Left ventricle myocardium superior (tissue), 1 donor: Measurements from ENCODE around the gene GRM2. TPM values are rescaled to one million over a fixed set of nuclear protein-coding genes. Genes with fewer than 3 reads are reported as not detected.

Experiments used
- ATAC-seq: fragments of 200-7000 bp; cut with Tn5 transposase; one replicate; pipeline ENCODE4 v1.9.1; 2020; ENCODE audit warnings: mild to moderate bottlenecking, moderate library complexity
- DNase-seq: peaks from one replicate; pipeline ENCODE4 v3.0.0-alpha.2; 2020
- intact Hi-C: fragments of 100-400 bp; cut with micrococcal nuclease; formaldehyde crosslinking; loops from one replicate; pipeline ENCODE4 v1.11.0; 2022
- total RNA-seq: library from RNA; stranded (reverse); fragmentation: NEBNext Ultra II Directional; extraction: Animal tissue kit (Norgen Biotek cat#: 25700); gene quantifications from one replicate; pipeline ENCODE4 v1.2.1, GENCODE V29; 2021
- donor health status: DM: no; HTN: yes; CAD: no; lungs with severe emphysema.

Gene GRM2
- total RNA-seq, 1 donor from 2014 or later = 0.07 TPM

- intact Hi-C loops = no loop called here
- DNase-seq (no peak), ATAC-seq (no peak)
Measured at GRCh38 chr3:51703068-51703760, 3.7 kb upstream of the GRM2 start.

DNA sequence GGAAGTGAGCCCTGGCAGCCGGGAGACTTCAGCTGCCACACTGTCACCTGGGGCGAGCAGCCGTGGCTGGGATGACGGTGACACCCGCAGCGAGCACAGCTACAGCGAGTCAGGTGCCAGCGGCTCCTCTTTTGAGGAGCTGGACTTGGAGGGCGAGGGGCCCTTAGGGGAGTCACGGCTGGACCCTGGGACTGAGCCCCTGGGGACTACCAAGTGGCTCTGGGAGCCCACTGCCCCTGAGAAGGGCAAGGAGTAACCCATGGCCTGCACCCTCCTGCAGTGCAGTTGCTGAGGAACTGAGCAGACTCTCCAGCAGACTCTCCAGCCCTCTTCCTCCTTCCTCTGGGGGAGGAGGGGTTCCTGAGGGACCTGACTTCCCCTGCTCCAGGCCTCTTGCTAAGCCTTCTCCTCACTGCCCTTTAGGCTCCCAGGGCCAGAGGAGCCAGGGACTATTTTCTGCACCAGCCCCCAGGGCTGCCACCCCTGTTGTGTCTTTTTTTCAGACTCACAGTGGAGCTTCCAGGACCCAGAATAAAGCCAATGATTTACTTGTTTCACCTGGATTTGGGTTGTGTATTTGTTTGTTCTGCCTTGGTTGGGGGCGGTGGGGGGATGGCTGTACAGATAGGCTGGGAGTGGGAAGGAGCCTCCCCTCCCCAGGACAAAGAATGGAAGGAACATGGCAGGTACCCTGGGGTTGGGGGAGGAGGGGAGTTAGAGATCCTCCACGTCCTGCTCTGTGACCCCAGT is 2.9 kb upstream of the GRM2 start:
- ATAC-seq = no peak
- DNase-seq = no peak
- intact Hi-C loops = no loop called here

DNA sequence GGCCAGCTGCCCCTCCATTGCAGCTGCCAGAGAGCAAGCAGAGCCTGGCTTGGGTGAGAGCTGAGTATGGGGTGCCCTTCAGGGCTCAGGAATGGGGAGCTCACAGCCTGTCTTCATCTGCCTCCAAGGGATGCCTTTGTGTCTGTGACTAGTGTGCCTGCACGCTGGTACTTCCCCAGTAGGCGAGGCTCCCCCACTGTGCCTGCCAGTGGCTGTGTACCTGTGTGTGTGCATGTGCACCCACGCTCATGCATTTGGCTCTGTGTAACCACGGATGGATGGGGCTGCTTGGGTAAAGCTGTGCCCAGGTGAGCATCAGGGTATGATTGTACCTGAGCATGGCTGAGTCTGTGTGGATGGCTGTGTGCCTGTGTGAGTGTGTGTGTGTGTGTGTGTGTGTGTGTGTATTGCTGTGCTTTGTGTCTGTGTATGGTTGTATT is 2.3 kb upstream of the GRM2 start:
- ATAC-seq = no peak
- no peak for DNase-seq

GRCh38 chr3:51705276-51706020 is 1.4 kb upstream of the GRM2 start:
- intact Hi-C loops = no loop called here
- no peak for DNase-seq
- ATAC-seq = no peak

More for the DNA sequence above, 2.3 kb upstream of the GRM2 start:
- intact Hi-C loops = no loop called here

DNA sequence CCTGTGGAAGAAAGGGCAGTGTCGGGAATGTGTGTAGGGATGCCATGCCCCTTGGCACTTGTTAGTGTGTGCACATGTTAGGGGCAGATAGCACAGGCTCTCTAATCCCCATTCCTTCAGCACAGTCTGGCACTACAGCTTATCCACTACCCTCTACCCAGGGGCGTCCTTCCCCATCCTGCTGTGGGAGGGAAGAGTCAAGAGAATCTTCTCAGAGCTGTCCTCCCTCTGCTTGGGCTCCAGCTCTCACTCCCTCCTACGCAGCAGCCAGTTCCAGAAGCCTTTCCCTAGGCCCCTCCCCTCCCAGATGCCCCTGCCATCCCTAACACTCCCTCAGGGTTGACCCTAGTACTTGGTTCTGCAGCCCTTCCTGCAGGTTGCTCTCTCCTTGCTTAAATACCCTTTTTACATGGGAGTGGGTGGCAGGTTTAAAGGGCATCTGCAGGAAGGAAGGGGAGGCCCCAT is 815 bp upstream of the GRM2 start:
- DNase-seq = no peak

GRCh38 chr3:51708216-51708845 is 1.5 kb downstream of the GRM2 start:
- no peak for ATAC-seq
- intact Hi-C loops = no loop called here

More for the DNA sequence above, 815 bp upstream of the GRM2 start:
- ATAC-seq = no peak
- intact Hi-C loops = no loop called here

GRCh38 chr3:51709004-51709420 is 2.1 kb downstream of the GRM2 start:
- no peak for ATAC-seq
- intact Hi-C loops = no loop called here
- no peak for DNase-seq

More at GRCh38 chr3:51708216-51708845, 1.5 kb downstream of the GRM2 start:
- DNase-seq = no peak

GRCh38 chr3:51709675-51710074 is 2.8 kb downstream of the GRM2 start:
- intact Hi-C loops = no loop called here
- no peak for DNase-seq
- ATAC-seq = no peak

- DNase-seq (no peak), ATAC-seq (no peak)
- intact Hi-C loops = no loop called here
Measured at GRCh38 chr3:51710631-51711351, 3.9 kb downstream of the GRM2 start.

- ATAC-seq = no peak
- no peak for DNase-seq
- intact Hi-C loops = no loop called here
Measured at GRCh38 chr3:51711352-51712037, 4.6 kb downstream of the GRM2 start.

GRCh38 chr3:51712038-51712420 is 5.2 kb downstream of the GRM2 start:
- intact Hi-C loops = no loop called here
- no peak for DNase-seq
- ATAC-seq = no peak

DNA sequence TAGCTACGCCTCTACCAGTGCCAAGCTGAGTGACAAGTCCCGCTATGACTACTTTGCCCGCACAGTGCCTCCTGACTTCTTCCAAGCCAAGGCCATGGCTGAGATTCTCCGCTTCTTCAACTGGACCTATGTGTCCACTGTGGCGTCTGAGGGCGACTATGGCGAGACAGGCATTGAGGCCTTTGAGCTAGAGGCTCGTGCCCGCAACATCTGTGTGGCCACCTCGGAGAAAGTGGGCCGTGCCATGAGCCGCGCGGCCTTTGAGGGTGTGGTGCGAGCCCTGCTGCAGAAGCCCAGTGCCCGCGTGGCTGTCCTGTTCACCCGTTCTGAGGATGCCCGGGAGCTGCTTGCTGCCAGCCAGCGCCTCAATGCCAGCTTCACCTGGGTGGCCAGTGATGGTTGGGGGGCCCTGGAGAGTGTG is 5.7 kb downstream of the GRM2 start:
- DNase-seq (no peak), ATAC-seq (no peak)
- intact Hi-C loops = no loop called here

DNA sequence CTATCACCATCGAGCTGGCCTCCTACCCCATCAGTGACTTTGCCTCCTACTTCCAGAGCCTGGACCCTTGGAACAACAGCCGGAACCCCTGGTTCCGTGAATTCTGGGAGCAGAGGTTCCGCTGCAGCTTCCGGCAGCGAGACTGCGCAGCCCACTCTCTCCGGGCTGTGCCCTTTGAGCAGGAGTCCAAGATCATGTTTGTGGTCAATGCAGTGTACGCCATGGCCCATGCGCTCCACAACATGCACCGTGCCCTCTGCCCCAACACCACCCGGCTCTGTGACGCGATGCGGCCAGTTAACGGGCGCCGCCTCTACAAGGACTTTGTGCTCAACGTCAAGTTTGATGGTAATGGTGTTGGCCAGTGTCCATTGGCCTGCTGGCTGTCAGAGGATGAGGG is 6.1 kb downstream of the GRM2 start:
- ATAC-seq (no peak), DNase-seq (no peak)
- intact Hi-C loops = no loop called here

GRCh38 chr3:51715231-51715976 is 8.5 kb downstream of the GRM2 start:
- ATAC-seq (no peak), DNase-seq (no peak)
- intact Hi-C loops = no loop called here

GRCh38 chr3:51715977-51716294 is 9.1 kb downstream of the GRM2 start:
- ATAC-seq = no peak
- intact Hi-C loops = no loop called here
- DNase-seq = no peak

DNA sequence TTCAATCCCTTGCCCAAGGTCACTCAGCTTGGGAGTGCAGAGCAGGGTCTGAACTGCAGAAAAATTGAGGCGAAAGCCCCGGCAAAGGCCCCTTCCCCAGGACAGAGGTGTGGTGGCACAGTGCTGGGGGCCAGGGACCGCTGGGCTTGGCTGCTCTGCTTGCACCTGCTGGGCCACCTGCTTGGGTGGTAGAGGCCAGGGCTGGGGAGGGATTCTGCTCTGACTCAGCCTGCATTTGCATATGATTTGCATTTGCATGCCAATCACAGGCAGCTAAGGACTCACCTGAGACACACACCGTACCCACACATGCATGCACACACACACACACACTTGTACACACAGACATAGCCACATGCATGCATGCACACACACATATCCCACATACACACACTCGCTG is 9.9 kb downstream of the GRM2 start:
- ATAC-seq = no peak
- intact Hi-C loops = no loop called here

GRCh38 chr3:51717446-51717845 is 10.6 kb downstream of the GRM2 start:
- intact Hi-C loops = no loop called here
- ATAC-seq (no peak), DNase-seq (no peak)

More for the DNA sequence above, 9.9 kb downstream of the GRM2 start:
- no peak for DNase-seq

DNA sequence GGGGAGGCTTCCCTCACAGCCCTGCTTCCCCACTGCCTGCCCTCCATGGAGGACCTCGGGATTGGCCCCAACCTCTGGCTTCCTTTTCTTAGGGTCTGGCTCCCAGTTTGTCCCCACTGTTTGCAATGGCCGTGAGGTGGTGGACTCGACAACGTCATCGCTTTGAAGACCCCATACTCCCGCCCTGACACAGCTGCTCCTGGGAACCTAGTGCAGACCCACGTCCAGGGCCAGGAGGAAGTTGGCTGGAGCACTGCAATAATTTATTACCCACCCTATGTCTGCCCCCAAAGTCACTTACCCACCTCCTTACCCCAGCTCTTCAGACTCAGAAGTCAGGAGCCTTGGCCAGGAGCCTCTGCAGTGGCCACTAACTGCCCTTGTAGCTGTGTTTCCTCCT is 11.1 kb downstream of the GRM2 start:
- no peak for DNase-seq
- intact Hi-C loops = no loop called here
- no peak for ATAC-seq
